Fibroblast of mammary gland (primary cell): ENCODE results near the gene TPPP.

Experiments
- DNase-seq: peaks from one replicate; pipeline ENCODE4 v3.0.0-alpha.2; 2010; ENCODE audit warnings: low read depth
- H3K4me3 ChIP-seq: 2 replicates; pipeline ENCODE4 v1.5.1; 2011; ENCODE audit warnings: low read depth, mild to moderate bottlenecking, low read length, moderate library complexity; ENCODE audit not compliant: control insufficient read depth
- CTCF ChIP-seq: conservative IDR thresholded peaks from 2 replicates; pipeline ENCODE4 v1.5.1; 2011; ENCODE audit warnings: low read depth, low read length, inconsistent platforms; ENCODE audit not compliant: control insufficient read depth, insufficient read depth

Gene TPPP

GRCh38 chr5:624951-625230 lies 68.3 kb downstream of the TPPP start:
- DNase-seq: no peak
- H3K4me3 ChIP-seq: no peak overlapping the region
- TF ChIP-seq CTCF: no peak

GRCh38 chr5:624118-624950 lies 68.8 kb downstream of the TPPP start:
- TF ChIP-seq CTCF: no peak
- H3K4me3 ChIP-seq: no peak overlapping the region
- DNase-seq: no peak

- no peak for TF ChIP-seq CTCF
- H3K4me3 ChIP-seq: no peak overlapping the region
Measured at GRCh38 chr5:623531-623930, 69.6 kb downstream of the TPPP start.

GRCh38 chr5:622946-623522 lies 70.1 kb downstream of the TPPP start:
- H3K4me3 ChIP-seq: no peak overlapping the region
- no peak for TF ChIP-seq CTCF
- no peak for DNase-seq

More at GRCh38 chr5:623531-623930, 69.6 kb downstream of the TPPP start:
- no peak for DNase-seq

GRCh38 chr5:622359-622758 lies 70.8 kb downstream of the TPPP start:
- TF ChIP-seq CTCF: no peak
- no peak overlapping the region for H3K4me3 ChIP-seq
- no peak for DNase-seq

- no peak for TF ChIP-seq CTCF
- no peak for DNase-seq
- H3K4me3 ChIP-seq: no peak overlapping the region
Measured at GRCh38 chr5:621341-621761, 71.8 kb downstream of the TPPP start.
